Neuron (in vitro differentiated cells): ENCODE measurements around the gene CHIT1.

Source experiments
- H2AFZ ChIP-seq: one replicate; pipeline ENCODE4 v1.6.1; 2013; ENCODE audit warnings: low read depth, mild to moderate bottlenecking, inconsistent platforms, low read length, moderate library complexity
- H3K27me3 ChIP-seq: one replicate; pipeline ENCODE4 v1.6.1; 2013; ENCODE audit warnings: low read length; ENCODE audit not compliant: insufficient read depth
- H3K36me3 ChIP-seq: one replicate; pipeline ENCODE4 v1.6.1; 2013; ENCODE audit warnings: low read length; ENCODE audit not compliant: insufficient read depth
- H3K4me1 ChIP-seq: one replicate; pipeline ENCODE4 v1.6.1; 2013; ENCODE audit warnings: low read length; ENCODE audit not compliant: insufficient read depth
- H3K4me3 ChIP-seq: 2 replicates; pipeline ENCODE4 v1.5.1; 2013; ENCODE audit warnings: mild to moderate bottlenecking, low read length, moderate library complexity
- H3K9me3 ChIP-seq: one replicate; pipeline ENCODE4 v1.6.1; 2013; ENCODE audit warnings: low read length

Gene CHIT1

GRCh38 chr1:203178083-203178482 lies 51.4 kb downstream of the CHIT1 start:
- Histone ChIP-seq H3K4me3 (no peak overlapping the region), H3K4me1 (peaks cover 17% of the 10 kb centered on the region), H2AFZ (no peak overlapping the region), H3K27me3 (peaks cover 8% of the 10 kb centered on the region), H3K36me3 (no peaks in the 10 kb centered on the region), H3K9me3 (no peaks in the 10 kb centered on the region)

GRCh38 chr1:203177470-203178039 lies 51.9 kb downstream of the CHIT1 start:
- peaks cover 8% of the 10 kb centered on the region for H3K27me3 ChIP-seq
- no peak overlapping the region for H2AFZ ChIP-seq
- no peak overlapping the region for H3K4me3 ChIP-seq
- H3K36me3 ChIP-seq, result no peaks in the 10 kb centered on the region
- H3K9me3 ChIP-seq, result no peaks in the 10 kb centered on the region
- peaks cover 17% of the 10 kb centered on the region for H3K4me1 ChIP-seq

GRCh38 chr1:203177036-203177405 lies 52.5 kb downstream of the CHIT1 start:
- no peak overlapping the region for H2AFZ ChIP-seq
- no peaks in the 10 kb centered on the region for H3K36me3 ChIP-seq
- H3K27me3 ChIP-seq, result peaks cover 8% of the 10 kb centered on the region
- H3K9me3 ChIP-seq, result no peaks in the 10 kb centered on the region
- no peak overlapping the region for H3K4me3 ChIP-seq
- peaks cover 17% of the 10 kb centered on the region for H3K4me1 ChIP-seq

- Histone ChIP-seq H3K4me1 (peaks cover 17% of the 10 kb centered on the region), H3K4me3 (no peak overlapping the region), H2AFZ (no peak overlapping the region), H3K9me3 (no peaks in the 10 kb centered on the region), H3K27me3 (peaks cover 8% of the 10 kb centered on the region), H3K36me3 (no peaks in the 10 kb centered on the region)
These were observed 53.0 kb downstream of the CHIT1 start for GRCh38 chr1:203176273-203177035.

GRCh38 chr1:203175827-203176241 lies 53.6 kb downstream of the CHIT1 start:
- Histone ChIP-seq H3K9me3 (no peaks in the 10 kb centered on the region), H2AFZ (no peak overlapping the region), H3K4me3 (no peak overlapping the region), H3K27me3 (peaks cover 8% of the 10 kb centered on the region), H3K36me3 (no peaks in the 10 kb centered on the region), H3K4me1 (peaks cover 17% of the 10 kb centered on the region)

- peaks cover 17% of the 10 kb centered on the region for H3K4me1 ChIP-seq
- H3K4me3 ChIP-seq, result no peak within 1 kb of the TSS
- no peaks in the 10 kb centered on the region for H3K36me3 ChIP-seq
- no peak within 1 kb of the TSS for H2AFZ ChIP-seq
- peaks cover 8% of the 10 kb centered on the region for H3K27me3 ChIP-seq
- no peaks in the 10 kb centered on the region for H3K9me3 ChIP-seq
These were observed 54.1 kb downstream of the CHIT1 start, which contains the start of gene MYBPH for GRCh38 chr1:203175237-203175826. Gene MYBPH (minus strand): TSS chr1:203175826. CDS start chr1:203175755, 71 bp downstream.

- no peaks in the 10 kb centered on the region for H3K9me3 ChIP-seq
- H3K4me3 ChIP-seq, result no peak overlapping the region
- no peaks in the 10 kb centered on the region for H3K36me3 ChIP-seq
- H2AFZ ChIP-seq, result no peak overlapping the region
- peaks cover 8% of the 10 kb centered on the region for H3K27me3 ChIP-seq
- H3K4me1 ChIP-seq, result peaks cover 17% of the 10 kb centered on the region
These were observed 55.0 kb downstream of the CHIT1 start for GRCh38 chr1:203174324-203174985.

GRCh38 chr1:203173566-203173965 lies 55.9 kb downstream of the CHIT1 start:
- Histone ChIP-seq H3K9me3 (no peaks in the 10 kb centered on the region), H3K27me3 (peaks cover 8% of the 10 kb centered on the region), H3K4me1 (peaks cover 13% of the 10 kb centered on the region), H3K36me3 (no peaks in the 10 kb centered on the region), H2AFZ (no peak overlapping the region), H3K4me3 (no peak overlapping the region)

- H2AFZ ChIP-seq, result no peak overlapping the region
- H3K4me3 ChIP-seq, result no peak overlapping the region
- no peaks in the 10 kb centered on the region for H3K36me3 ChIP-seq
- H3K27me3 ChIP-seq, result peaks cover 8% of the 10 kb centered on the region
- no peaks in the 10 kb centered on the region for H3K9me3 ChIP-seq
- peaks cover 8% of the 10 kb centered on the region for H3K4me1 ChIP-seq
These were observed 56.4 kb downstream of the CHIT1 start for GRCh38 chr1:203173011-203173555.

GRCh38 chr1:203172184-203173010 lies 57.1 kb downstream of the CHIT1 start:
- Histone ChIP-seq H3K27me3 (peaks cover 8% of the 10 kb centered on the region), H3K36me3 (no peaks in the 10 kb centered on the region), H2AFZ (no peak overlapping the region), H3K4me3 (no peak overlapping the region), H3K9me3 (no peaks in the 10 kb centered on the region), H3K4me1 (peaks cover 1% of the 10 kb centered on the region)

- Histone ChIP-seq H3K4me1 (no peaks in the 10 kb centered on the region), H3K36me3 (no peaks in the 10 kb centered on the region), H3K4me3 (no peak overlapping the region), H3K9me3 (no peaks in the 10 kb centered on the region), H3K27me3 (peaks cover 4% of the 10 kb centered on the region), H2AFZ (no peak overlapping the region)
These were observed 57.9 kb downstream of the CHIT1 start for GRCh38 chr1:203171341-203172183.
